A549 (cell line): ENCODE data around the gene ZMAT3. TPM values are rescaled to one million over a fixed set of nuclear protein-coding genes. Genes with fewer than 3 reads are reported as not detected.
"Not testable (repeated sequence)": the region's sequence is repeated elsewhere in the genome, so short reads cannot be mapped to it uniquely, and the experiment has no call there.

Experiments
- ATAC-seq, 2 experiments: fragments of 200-7000 bp in 1 of 2; fragments of >200 bp in 1 of 2; cut with Nextera tagmentation in 1 of 2; cut with Tn5 transposase in 1 of 2; 3 replicates each; pipeline versions ENCODE4 v1.8.0 to v1.9.1; 2018 to 2020; ENCODE audit warnings: mild to moderate bottlenecking in 1 of 2, moderate library complexity in 1 of 2
- CTCF ChIA-PET: fragments of 300-600 bp; sonication (Branson Sonifier 250); formaldehyde crosslinking; extraction: SDS; loops from one replicate; lab custom pipeline; 2021; ENCODE audit warnings: antibody characterized with exemption, inconsistent platforms; lab: Yijun Ruan, JAX
- POLR2A ChIA-PET: fragments of 350-600 bp; formaldehyde crosslinking; extraction: SDS; loops from one replicate; lab custom pipeline; 2021; ENCODE audit warnings: antibody characterized with exemption, inconsistent platforms; lab: Yijun Ruan, JAX
- DNase-seq, 2 experiments: peaks; one replicate each; pipeline versions ENCODE4 v3.0.0 to v3.0.0-alpha.2; 2011 to 2016; ENCODE audit warnings: low read depth in 1 of 2, low spot score in 1 of 2
- FAIRE-seq: peaks from 2 replicates; lab custom pipeline; 2011; peaks lifted over from hg19 to GRCh38; lab: Jason Lieb, UNC
- H3K27ac ChIP-seq, 2 experiments: fragments of >200 bp; sonication (Bioruptor Twin); formaldehyde crosslinking; 3 replicates each; pipeline ENCODE4 v1.5.1; 2016 to 2017
- H3K4me1 ChIP-seq: fragments of >200 bp; sonication (Bioruptor Twin); formaldehyde crosslinking; 3 replicates; pipeline ENCODE4 v1.6.1; 2016
- H3K4me2 ChIP-seq: fragments of >200 bp; sonication (Bioruptor Twin); formaldehyde crosslinking; 3 replicates; pipeline ENCODE4 v1.6.1; 2016
- H3K4me3 ChIP-seq: fragments of >200 bp; sonication (Bioruptor Twin); formaldehyde crosslinking; 3 replicates; pipeline ENCODE4 v1.5.1; 2016
- H3K9me3 ChIP-seq: fragments of >200 bp; sonication (Bioruptor Twin); formaldehyde crosslinking; 3 replicates; pipeline ENCODE4 v1.6.1; 2016
- CBX8 ChIP-seq: fragments of 200-600 bp; sonication (generic); IDR thresholded peaks from 2 replicates; pipeline ENCODE4 v1.6.1; 2016
- CEBPB ChIP-seq, 2 experiments: fragments of >200 bp in 1 of 2; sonication (Bioruptor Twin) in 1 of 2; formaldehyde crosslinking in 1 of 2; IDR thresholded peaks; 2 replicates each; pipeline ENCODE4 v1.6.1; 2012 to 2016
- CTCF ChIP-seq: fragments of >200 bp; sonication (Bioruptor Twin); formaldehyde crosslinking; IDR thresholded peaks from 3 replicates; pipeline ENCODE4 v1.5.1; 2016
- EHF ChIP-seq: fragments of 250-450 bp; sonication (Bioruptor Pico); IDR thresholded peaks from 2 replicates; pipeline ENCODE4 v1.5.0; 2020; ENCODE audit warnings: mild to moderate bottlenecking
- GATA3 ChIP-seq: IDR thresholded peaks from 2 replicates; pipeline ENCODE4 v1.6.1; 2012; ENCODE audit warnings: borderline replicate concordance
- HDAC2 ChIP-seq: fragments of 200-600 bp; sonication (generic); IDR thresholded peaks from 2 replicates; pipeline ENCODE4 v1.6.1; 2016
- HOXB13 ChIP-seq: fragments of 250-450 bp; sonication (Bioruptor Pico); IDR thresholded peaks from 2 replicates; pipeline ENCODE4 v1.5.0; 2020; ENCODE audit warnings: low read depth, mild to moderate bottlenecking, moderate library complexity
- HOXB5 ChIP-seq: fragments of 250-450 bp; sonication (Bioruptor Pico); IDR thresholded peaks from 2 replicates; pipeline ENCODE4 v1.5.0; 2020; ENCODE audit warnings: mild to moderate bottlenecking, moderate library complexity
- JUNB ChIP-seq: fragments of >200 bp; sonication (Bioruptor Twin); formaldehyde crosslinking; IDR thresholded peaks from 2 replicates; pipeline ENCODE4 v1.6.1; 2016
- KDM5A ChIP-seq: fragments of 200-600 bp; sonication (generic); IDR thresholded peaks from 2 replicates; pipeline ENCODE4 v1.6.1; 2016; ENCODE audit warnings: antibody characterized with exemption, mild to moderate bottlenecking
- MAFK ChIP-seq: fragments of 450-650 bp; IDR thresholded peaks from 2 replicates; pipeline ENCODE4 v1.6.1; 2014; ENCODE audit not compliant: partially characterized antibody
- MYC ChIP-seq: IDR thresholded peaks from 2 replicates; pipeline ENCODE4 v1.6.1; 2012; ENCODE audit warnings: mild to moderate bottlenecking, inconsistent platforms, low read length, improper control_type of control experiment, borderline replicate concordance
- POLR2AphosphoS2 ChIP-seq: conservative IDR thresholded peaks from 2 replicates; pipeline ENCODE4 v1.6.1; 2012; ENCODE audit warnings: low read length, improper control_type of control experiment, inconsistent platforms
- RNF2 ChIP-seq: fragments of 200-600 bp; sonication (generic); IDR thresholded peaks from 2 replicates; pipeline ENCODE4 v1.6.1; 2016; ENCODE audit warnings: low read depth, mild to moderate bottlenecking, antibody characterized with exemption, moderate library complexity, borderline replicate concordance
- TFCP2L1 ChIP-seq: fragments of 250-450 bp; sonication (Bioruptor Pico); IDR thresholded peaks from 2 replicates; pipeline ENCODE4 v1.5.0; 2021; ENCODE audit warnings: mild to moderate bottlenecking
- USF2 ChIP-seq: fragments of 450-650 bp; IDR thresholded peaks from 2 replicates; pipeline ENCODE4 v1.6.1; 2014; ENCODE audit warnings: antibody characterized with exemption
- ZC3H11A ChIP-seq: fragments of 450-650 bp; IDR thresholded peaks from 2 replicates; pipeline ENCODE4 v1.6.1; 2014; ENCODE audit warnings: antibody characterized with exemption, mild to moderate bottlenecking
- ZFP36 ChIP-seq: fragments of 450-650 bp; IDR thresholded peaks from 2 replicates; pipeline ENCODE4 v1.6.1; 2014; ENCODE audit warnings: borderline replicate concordance; ENCODE audit not compliant: partially characterized antibody
- ZNF302 ChIP-seq: fragments of 250-450 bp; sonication (Bioruptor Pico); IDR thresholded peaks from 2 replicates; pipeline ENCODE4 v1.9.0; 2021; ENCODE audit warnings: inconsistent platforms, mild to moderate bottlenecking, moderate library complexity
- ZSCAN20 ChIP-seq: fragments of 250-450 bp; sonication (Bioruptor Pico); IDR thresholded peaks from 2 replicates; pipeline ENCODE4 v1.8.0; 2022; ENCODE audit warnings: mild to moderate bottlenecking, moderate library complexity
- WGBS: methylation state at CpG from one replicate; pipeline ENCODE4 v1.1.6; 2017; ENCODE audit errors: missing lambda C conversion rate; 5-methylcytosine and 5-hydroxymethylcytosine counted together
- polyA plus RNA-seq, 4 experiments: library from polyadenylated mRNA; depleted of rRNA in 3 of 4; stranded (reverse); fragments of >200 nt; fragmentation: RNase III in 1 of 4; extraction: RNeasy Plus Mini Kit Qiagen cat#74134 plus additional on column Dnase treatment in 1 of 4; gene quantifications; 2 replicates in 3 of 4; 3 replicates in 1 of 4; pipeline ENCODE4 v1.2.3, GENCODE V29; 2011 to 2017
- TF ChIP-seq, protein P1 (sequence below): fragments of >200 bp; sonication (Bioruptor Twin); formaldehyde crosslinking; IDR thresholded peaks from 2 replicates; pipeline ENCODE4 v1.6.1; 2016

The ZMAT3 gene
- polyA plus RNA-seq, 2 of the 4 experiments (the other 2 are of a cell fraction): 5.7 to 12.2 TPM

GRCh38 chr3:179035232-179035631 is 36.4 kb downstream of the ZMAT3 start:
- WGBS: 88% methylated on average over 3 of the region's 3 CpGs
- no peak for TF ChIP-seq USF2
- no peak for TF ChIP-seq GATA3
- no peak for TF ChIP-seq POLR2AphosphoS2
- no peak for TF ChIP-seq CEBPB (IDR thresholded peaks at IDR 0.05)
- no peak for TF ChIP-seq CBX8
- no peak for TF ChIP-seq ZNF302 (CRISPR knock-in tag)
- TF ChIP-seq KDM5A: no peak
- Histone ChIP-seq H3K4me1 (no peaks in the 10 kb centered on the region), H3K27ac (no peak overlapping the region), H3K4me2 (no peak overlapping the region), H3K4me3 (no peak overlapping the region), H3K9me3 (no peaks in the 10 kb centered on the region)
- no peak for FAIRE-seq
- DNase-seq: no peak
- ATAC-seq: no peak
- CTCF ChIA-PET: no interaction called here
- POLR2A ChIA-PET: no interaction called here

DNA sequence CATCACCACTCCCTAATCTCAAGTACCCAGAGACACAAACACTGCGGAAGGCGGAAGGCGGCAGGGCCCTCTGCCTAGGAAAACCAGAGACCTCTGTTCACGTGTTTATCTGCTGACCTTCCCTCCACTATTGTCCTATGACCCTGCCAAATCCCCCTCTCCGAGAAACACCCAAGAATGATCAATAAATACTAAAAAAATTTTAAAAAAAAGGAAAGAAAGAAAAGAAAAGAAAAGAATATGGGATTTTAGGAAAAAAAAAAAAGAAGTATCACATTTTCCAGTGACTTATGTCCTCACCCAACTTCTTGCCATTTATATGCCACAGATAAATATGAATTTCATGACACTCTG is 38.3 kb downstream of the ZMAT3 start:
- H3K4me2 ChIP-seq, ATAC-seq, DNase-seq, POLR2A ChIA-PET, CTCF ChIA-PET, H3K4me3 ChIP-seq, H3K27ac ChIP-seq, H3K9me3 ChIP-seq, FAIRE-seq, H3K4me1 ChIP-seq: not testable (repeated sequence)
- 64% methylated on average over 5 of the region's 5 CpGs for WGBS

- FAIRE-seq, POLR2A ChIA-PET, DNase-seq, H3K27ac ChIP-seq, ATAC-seq, H3K9me3 ChIP-seq, H3K4me1 ChIP-seq, CTCF ChIA-PET, H3K4me2 ChIP-seq, H3K4me3 ChIP-seq: not testable (repeated sequence)
- 91% methylated on average over 17 of the region's 42 CpGs for WGBS
These were observed 38.9 kb downstream of the ZMAT3 start for GRCh38 chr3:179032454-179033303.

- CTCF ChIA-PET: interaction anchor here (1.4 kb wide), 1 partner anchor 9 kb away, joined by 4 read pairs; no protein-coding TSS in a partner anchor
- H3K4me2 ChIP-seq: no peak overlapping the region
These were observed 42.5 kb downstream of the ZMAT3 start for GRCh38 chr3:179029096-179029495.

More at GRCh38 chr3:179029096-179029495, 42.5 kb downstream of the ZMAT3 start:
- FAIRE-seq (no peak), DNase-seq (no peak)
- POLR2A ChIA-PET: no interaction called here
- WGBS: 95% methylated on average over 3 of the region's 3 CpGs
- Histone ChIP-seq H3K4me1 (no peaks in the 10 kb centered on the region), H3K27ac (no peak overlapping the region)
- TF ChIP-seq ZSCAN20 (CRISPR knock-in tag) (no peak), MAFK (no peak), JUNB (no peak), HOXB5 (CRISPR knock-in tag) (no peak), CEBPB (IDR thresholded peaks at IDR 0.05) (no peak), HOXB13 (CRISPR knock-in tag) (no peak), EHF (CRISPR knock-in tag) (no peak), CTCF (no peak), ZC3H11A (no peak), ZFP36 (no peak), ZNF302 (CRISPR knock-in tag) (no peak), RNF2 (no peak), MYC (no peak), TFCP2L1 (no peak), HDAC2 (no peak)
- TF ChIP-seq, protein P1, sequence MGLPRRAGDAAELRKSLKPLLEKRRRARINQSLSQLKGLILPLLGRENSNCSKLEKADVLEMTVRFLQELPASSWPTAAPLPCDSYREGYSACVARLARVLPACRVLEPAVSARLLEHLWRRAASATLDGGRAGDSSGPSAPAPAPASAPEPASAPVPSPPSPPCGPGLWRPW: no peak
- TF ChIP-seq, all 56 proteins: peak for 0
- H3K9me3 ChIP-seq: no peaks in the 10 kb centered on the region
- no peak for ATAC-seq
- H3K4me3 ChIP-seq: no peak overlapping the region
